ENCODE results near the gene TMIGD2.

TMIGD2 gene

GRCh38 chr19:4343370-4344307 lies 41.5 kb upstream of the TMIGD2 start, which contains the start of gene MPND:
MPND (plus strand) TSS chr19:4343562; CDS start chr19:4343594, 32 bp downstream.
- no peak for TF ChIP-seq CTCF (conservative IDR thresholded peaks at IDR 0.05)
- H3K27ac ChIP-seq = peak within 1 kb of the TSS; percentile 69

GRCh38 chr19:4342615-4343369 lies 40.6 kb upstream of the TMIGD2 start:
- no peak; the same call in 1 of the 2 replicates for TF ChIP-seq CTCF (conservative IDR thresholded peaks at IDR 0.05)
- peak overlapping the region; percentile 69 for H3K27ac ChIP-seq

- peak overlapping the region; percentile 69 for H3K27ac ChIP-seq
These were observed 40.1 kb upstream of the TMIGD2 start for GRCh38 chr19:4342314-4342614.

GRCh38 chr19:4338441-4339355 lies 36.5 kb upstream of the TMIGD2 start, which contains the start of gene STAP2:
STAP2 (minus strand) TSS chr19:4338827; CDS start chr19:4338753, 74 bp downstream.
- peak within 1 kb of the TSS; percentile 85 for H3K27ac ChIP-seq
- TF ChIP-seq CTCF (conservative IDR thresholded peaks at IDR 0.05) = no peak

More at GRCh38 chr19:4342314-4342614, 40.1 kb upstream of the TMIGD2 start:
- TF ChIP-seq CTCF (conservative IDR thresholded peaks at IDR 0.05) = no peak

- peak overlapping the region; percentile 85 for H3K27ac ChIP-seq
- no peak for TF ChIP-seq CTCF (conservative IDR thresholded peaks at IDR 0.05)
These were observed 35.8 kb upstream of the TMIGD2 start for GRCh38 chr19:4337906-4338440.

- TF ChIP-seq CTCF (conservative IDR thresholded peaks at IDR 0.05) = no peak
- no peak overlapping the region for H3K27ac ChIP-seq
These were observed 32.9 kb upstream of the TMIGD2 start for GRCh38 chr19:4334929-4335570.
